H1 (cell line): ENCODE measurements around the gene CLCA4. TPM values are rescaled to one million over a fixed set of nuclear protein-coding genes. Genes with fewer than 3 reads are reported as not detected.

Source experiments
- GABPA ChIP-seq: IDR thresholded peaks from 2 replicates; pipeline ENCODE4 v1.6.1; 2011; ENCODE audit warnings: mild to moderate bottlenecking, low read length, moderate library complexity, borderline replicate concordance; ENCODE audit not compliant: insufficient read depth
- POLR2AphosphoS5 ChIP-seq: IDR thresholded peaks from 2 replicates; pipeline ENCODE4 v1.6.1; 2011; ENCODE audit warnings: low read depth, low read length
- polyA plus RNA-seq, 7 experiments: library from polyadenylated mRNA; depleted of rRNA in 3 of 7; stranded (reverse) in 5 of 7; unstranded in 2 of 7; fragments of >200 nt in 5 of 7; fragments of 200-250 nt in 2 of 7; gene quantifications; 1 replicate in 5 of 7; 2 replicates in 1 of 7; 4 replicates in 1 of 7; pipeline versions ENCODE4 v1.2.1 to v1.2.3, GENCODE V29; 2011 to 2013; ENCODE audit warnings: missing spikeins in 2 of 7, mixed read lengths in 2 of 7
- total RNA-seq: library from RNA; stranded (reverse); fragmentation: NEBNext Ultra II Directional; extraction: Animal tissue kit (Norgen Biotek cat#: 25700); gene quantifications from 2 replicates; pipeline ENCODE4 v1.2.1, GENCODE V29; 2021

Gene CLCA4
- total and polyA plus RNA-seq, 2 of the 8 experiments (the other 6 are each of a cell fraction or from before 2014, with no cell fraction given) = not detected

DNA sequence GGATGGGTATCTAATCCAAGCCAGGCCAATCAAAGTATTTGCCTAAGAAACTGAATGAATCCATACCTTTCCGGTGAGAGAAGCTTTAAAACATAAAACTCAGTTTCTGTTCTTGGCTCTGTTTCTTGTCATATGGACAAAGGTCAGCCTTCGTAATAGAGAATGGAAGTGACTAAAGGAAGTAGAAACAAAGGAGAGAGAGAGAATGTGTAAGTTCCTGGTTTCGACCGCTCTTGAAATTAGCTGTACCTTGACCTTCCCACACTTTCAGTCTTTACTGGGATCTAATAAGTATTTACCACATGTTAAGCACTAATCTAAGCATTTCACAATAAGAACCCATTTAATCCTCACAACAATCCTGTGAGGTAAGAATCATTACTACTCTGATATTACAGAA, 19.6 kb upstream of the CLCA4 start (continued):
- TF ChIP-seq GABPA = no peak
- no peak for TF ChIP-seq POLR2AphosphoS5
